ENCODE measurements around the gene GPR156. TPM values are rescaled to one million over a fixed set of nuclear protein-coding genes. Genes with fewer than 3 reads are reported as not detected.
"Not testable (repeated sequence)": the region's sequence is repeated elsewhere in the genome, so short reads cannot be mapped to it uniquely, and the experiment has no call there.

Gene GPR156
- polyA plus RNA-seq, 1 of the 3 experiments (the other 2 are of a cell fraction) = 0.31 TPM

GRCh38 chr3:120323761-120324160 lies 38.7 kb upstream of the GPR156 start:
- H3K4me3 ChIP-seq (ENCODE audit: low read depth in 2 of 2, low read length in 1 of 2); H3K4me1 ChIP-seq (ENCODE audit: control insufficient read depth in 1 of 2, insufficient read depth in 2 of 2, low read depth in 1 of 2, low read length in 1 of 2); H3K9ac ChIP-seq; H3K4me2 ChIP-seq; H3K27me3 ChIP-seq (ENCODE audit: insufficient read depth); DNase-seq; H3K9me3 ChIP-seq; H3K9me2 ChIP-seq; H3F3A ChIP-seq (replicated peaks; ENCODE audit: insufficient read depth); H3K79me2 ChIP-seq (ENCODE audit: insufficient read depth); CTCF ChIA-PET; H3K27ac ChIP-seq (ENCODE audit: low read depth in 2 of 2, low read length in 1 of 2); H2AFZ ChIP-seq (ENCODE audit: low read depth); POLR2A ChIA-PET; H4K20me1 ChIP-seq (ENCODE audit: insufficient read depth): not testable (repeated sequence)
- peaks cover 20 to 40% of the 10 kb centered on the region in 2 experiments for H3K36me3 ChIP-seq (replicated peaks in 1 of 2; ENCODE audit: control insufficient read depth in 1 of 2, insufficient read depth in 2 of 2, low read length in 1 of 2)
- 95% methylated on average over 4 of the region's 4 CpGs for WGBS (ENCODE audit: low lambda C conversion rate)

DNA sequence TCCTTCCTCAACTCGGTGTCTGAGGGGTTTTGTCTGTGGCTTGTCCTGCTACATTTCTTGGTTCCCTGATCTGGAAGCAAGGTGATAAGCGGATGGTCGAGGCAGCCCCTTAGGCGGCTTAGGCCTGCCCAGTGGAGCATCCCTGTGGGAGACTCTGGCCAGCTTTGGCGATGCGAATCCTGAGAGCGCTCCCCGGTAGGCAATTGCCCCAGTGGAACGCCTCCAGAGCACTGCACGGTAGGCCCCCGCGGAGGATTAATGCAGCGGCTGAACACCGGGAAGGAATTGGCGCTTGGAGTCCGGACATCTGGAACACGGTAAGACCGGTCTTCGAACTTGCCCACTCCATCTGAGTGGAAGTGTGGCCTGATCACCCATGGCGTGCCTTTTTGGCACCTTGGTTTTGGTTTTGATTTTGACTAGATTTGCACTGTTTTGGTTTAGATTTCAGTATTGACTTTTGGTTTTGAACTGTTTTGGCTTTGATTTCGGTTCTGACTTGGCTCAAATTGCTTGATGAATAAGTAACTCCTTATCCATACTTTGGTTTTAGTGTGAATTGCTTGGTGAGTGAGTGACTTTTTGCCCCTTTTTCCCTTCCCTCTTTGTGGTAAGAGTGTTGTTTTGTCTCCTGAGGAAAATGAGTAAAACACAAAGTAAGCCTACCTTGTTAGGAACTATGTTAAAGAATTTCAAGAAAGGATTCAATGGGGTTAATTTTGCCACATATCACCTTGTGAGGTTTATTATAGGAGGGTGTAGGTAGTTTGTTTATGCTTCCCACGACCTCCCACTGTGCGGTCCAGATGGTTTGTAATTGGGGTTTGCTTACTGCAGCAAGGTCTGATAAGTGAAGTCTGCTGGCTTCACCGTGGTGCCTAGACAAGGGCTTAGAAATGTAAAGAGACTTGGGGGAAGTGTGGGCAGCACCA lies 27.1 kb upstream of the GPR156 start:
- Histone ChIP-seq H3K36me3 (replicated peaks in 1 of 2; ENCODE audit: control insufficient read depth in 1 of 2, insufficient read depth in 2 of 2, low read length in 1 of 2) (peaks cover 0 to 17% of the 10 kb centered on the region in 2 experiments), H3K9ac (no peak overlapping the region), H2AFZ (ENCODE audit: low read depth) (no peak overlapping the region), H3K4me3 (ENCODE audit: low read depth in 2 of 2, low read length in 1 of 2) (no peak overlapping the region), H3K9me2 (no peaks in the 10 kb centered on the region), H4K20me1 (ENCODE audit: insufficient read depth) (no peaks in the 10 kb centered on the region), H3K27ac (ENCODE audit: low read depth in 2 of 2, low read length in 1 of 2) (no peak overlapping the region), H3K4me2 (no peak overlapping the region), H3F3A (replicated peaks; ENCODE audit: insufficient read depth) (no peaks in the 10 kb centered on the region), H3K4me1 (ENCODE audit: control insufficient read depth in 1 of 2, insufficient read depth in 2 of 2, low read depth in 1 of 2, low read length in 1 of 2) (no peaks in the 10 kb centered on the region), H3K79me2 (ENCODE audit: insufficient read depth) (no peaks in the 10 kb centered on the region), H3K27me3 (ENCODE audit: insufficient read depth) (no peaks in the 10 kb centered on the region), H3K9me3 (peaks cover 18% of the 10 kb centered on the region; the same call in 1 of the 2 replicates)
- WGBS (ENCODE audit: low lambda C conversion rate) = 91% methylated on average over 18 of the region's 24 CpGs
- DNase-seq = no peak
- CTCF ChIA-PET = interaction anchor here (1.1 kb wide), 1 partner anchor 16 kb away, joined by 3 read pairs; no protein-coding TSS in a partner anchor
- POLR2A ChIA-PET = no interaction called here
- TF ChIP-seq FOXM1 (IDR thresholded peaks at IDR 0.05; ENCODE audit: low read depth) = no peak
- no peak for TF ChIP-seq FOXJ3 (CRISPR knock-in tag; IDR thresholded peaks at IDR 0.05)
- TF ChIP-seq, protein P1, sequence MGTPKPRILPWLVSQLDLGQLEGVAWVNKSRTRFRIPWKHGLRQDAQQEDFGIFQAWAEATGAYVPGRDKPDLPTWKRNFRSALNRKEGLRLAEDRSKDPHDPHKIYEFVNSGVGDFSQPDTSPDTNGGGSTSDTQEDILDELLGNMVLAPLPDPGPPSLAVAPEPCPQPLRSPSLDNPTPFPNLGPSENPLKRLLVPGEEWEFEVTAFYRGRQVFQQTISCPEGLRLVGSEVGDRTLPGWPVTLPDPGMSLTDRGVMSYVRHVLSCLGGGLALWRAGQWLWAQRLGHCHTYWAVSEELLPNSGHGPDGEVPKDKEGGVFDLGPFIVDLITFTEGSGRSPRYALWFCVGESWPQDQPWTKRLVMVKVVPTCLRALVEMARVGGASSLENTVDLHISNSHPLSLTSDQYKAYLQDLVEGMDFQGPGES (IDR thresholded peaks at IDR 0.05; ENCODE audit: low read depth, low read length) = no peak
- no peak for TF ChIP-seq PBX3 (IDR thresholded peaks at IDR 0.05)

DNA sequence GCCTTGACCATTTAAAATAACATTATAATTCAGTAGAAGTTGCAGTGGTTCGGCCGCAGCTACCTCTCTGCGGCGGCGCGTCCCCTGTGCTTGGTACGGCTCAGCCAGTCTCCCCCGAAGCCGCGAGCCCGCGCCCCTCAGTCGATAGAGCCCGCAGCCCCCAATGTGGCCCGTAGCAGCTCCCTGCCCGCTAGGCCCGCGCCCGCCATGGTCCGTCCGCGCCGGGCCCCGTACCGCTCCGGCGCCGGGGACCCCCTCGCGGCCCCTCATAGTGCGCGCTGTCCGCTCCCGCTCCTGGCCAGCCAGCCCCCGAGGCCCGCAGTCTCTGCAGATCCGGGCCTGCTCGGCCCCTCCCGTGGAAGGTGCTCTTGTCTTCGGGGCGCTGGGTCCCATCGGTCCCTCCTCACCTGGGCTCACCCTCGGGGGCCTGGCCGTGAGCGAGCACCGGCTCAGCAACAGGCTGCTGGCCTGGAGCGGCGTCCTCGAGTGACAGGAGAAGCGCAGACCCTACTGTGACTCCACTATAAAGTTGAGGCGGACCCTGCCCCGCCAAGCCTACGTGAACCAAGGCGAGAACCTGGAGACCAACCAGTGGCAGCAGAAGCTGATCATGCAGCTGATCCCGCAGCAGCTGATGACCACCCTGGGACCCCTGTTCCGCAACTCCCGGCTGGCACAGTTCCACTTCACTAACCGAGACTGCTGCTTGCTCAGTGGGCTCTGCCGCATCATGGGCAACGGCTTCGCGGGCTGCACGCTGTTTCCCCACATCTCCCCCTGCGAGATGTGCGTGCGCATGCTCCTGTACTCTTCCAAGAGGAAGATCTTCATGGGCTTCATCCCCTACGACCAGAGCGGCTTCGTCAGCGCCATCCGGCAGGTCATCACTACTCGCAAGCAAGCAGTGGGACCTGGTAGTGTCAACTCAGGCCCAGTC lies 21.8 kb upstream of the GPR156 start:
- no peak overlapping the region for H3K27ac ChIP-seq (ENCODE audit: low read depth in 2 of 2, low read length in 1 of 2)
- CTCF ChIA-PET = no interaction called here
- no peaks in the 10 kb centered on the region for H4K20me1 ChIP-seq (ENCODE audit: insufficient read depth)
- H3K4me2 ChIP-seq = no peak overlapping the region
- H3K79me2 ChIP-seq (ENCODE audit: insufficient read depth) = no peaks in the 10 kb centered on the region
- H3F3A ChIP-seq (replicated peaks; ENCODE audit: insufficient read depth) = no peaks in the 10 kb centered on the region
- H2AFZ ChIP-seq (ENCODE audit: low read depth) = no peak overlapping the region
- no peak overlapping the region for H3K9ac ChIP-seq
- H3K27me3 ChIP-seq (ENCODE audit: insufficient read depth) = no peaks in the 10 kb centered on the region
- H3K4me1 ChIP-seq (ENCODE audit: control insufficient read depth in 1 of 2, insufficient read depth in 2 of 2, low read depth in 1 of 2, low read length in 1 of 2) = no peaks in the 10 kb centered on the region
- POLR2A ChIA-PET = no interaction called here
- H3K4me3 ChIP-seq (ENCODE audit: low read depth in 2 of 2, low read length in 1 of 2) = no peak overlapping the region
- H3K9me2 ChIP-seq = no peaks in the 10 kb centered on the region
- no peaks in the 10 kb centered on the region for H3K36me3 ChIP-seq (replicated peaks in 1 of 2; ENCODE audit: control insufficient read depth in 1 of 2, insufficient read depth in 2 of 2, low read length in 1 of 2)
- WGBS (ENCODE audit: low lambda C conversion rate) = 97% methylated on average over 57 of the region's 72 CpGs
- DNase-seq = no peak
- no peaks in the 10 kb centered on the region for H3K9me3 ChIP-seq
- TF ChIP-seq FOXM1 (IDR thresholded peaks at IDR 0.05; ENCODE audit: low read depth) = no peak
- TF ChIP-seq POLR2AphosphoS5 (IDR thresholded peaks at IDR 0.05; ENCODE audit: low read depth, low read length) = no peak
- no peak for TF ChIP-seq PBX3 (IDR thresholded peaks at IDR 0.05)
- TF ChIP-seq YY1 (IDR thresholded peaks at IDR 0.05; ENCODE audit: low read depth) = no peak
- TF ChIP-seq ZBTB33 (IDR thresholded peaks at IDR 0.05; ENCODE audit: borderline replicate concordance, low read depth) = no peak
- no peak for TF ChIP-seq RFX5 (IDR thresholded peaks at IDR 0.05; ENCODE audit: low read length)
- no peak for TF ChIP-seq CTCF (IDR thresholded peaks at IDR 0.05)
